GM23248 (cell line): Measurements from ENCODE around the gene SNUPN.

Experiments used
- EZH2 ChIP-seq: fragments of 200-600 bp; sonication (generic); IDR thresholded peaks from 2 replicates; pipeline ENCODE4 v1.6.1; 2018; ENCODE audit warnings: antibody characterized with exemption, mild to moderate bottlenecking; ENCODE audit not compliant: insufficient read depth, poor library complexity, severe bottlenecking
- EZH2phosphoT487 ChIP-seq: fragments of 200-600 bp; sonication (generic); IDR thresholded peaks from 2 replicates; pipeline ENCODE4 v1.6.1; 2018; ENCODE audit warnings: antibody characterized with exemption, moderate library complexity, mild to moderate bottlenecking, low read depth; ENCODE audit not compliant: insufficient read depth

- TF ChIP-seq EZH2: no peak
- TF ChIP-seq EZH2phosphoT487: no peak
Observed at GRCh38 chr15:75650908-75651809, 25.6 kb upstream of the SNUPN start.
